Endodermal cell (in vitro differentiated cells): ENCODE results near the gene PLCB1. TPM values are rescaled to one million over a fixed set of nuclear protein-coding genes. Genes with fewer than 3 reads are reported as not detected.
A peak's percentile ranks its signal among the peaks of the same experiment; 100 is the strongest.
"Not testable (repeated sequence)": the region's sequence is repeated elsewhere in the genome, so short reads cannot be mapped to it uniquely, and the experiment has no call there.

Source experiments
- DNase-seq: peaks from one replicate; pipeline ENCODE4 v3.0.0-alpha.2; 2017
- H3K27ac ChIP-seq: 2 replicates; pipeline ENCODE4 v1.5.1; 2013; ENCODE audit warnings: mild to moderate bottlenecking, low read depth, low read length, moderate library complexity
- H3K27me3 ChIP-seq: 2 replicates; pipeline ENCODE4 v1.6.1; 2013; ENCODE audit warnings: mild to moderate bottlenecking, low read length, moderate library complexity; ENCODE audit not compliant: insufficient read depth, control insufficient read depth, poor library complexity, severe bottlenecking
- H3K36me3 ChIP-seq: 2 replicates; pipeline ENCODE4 v1.7.0; 2013; ENCODE audit warnings: mild to moderate bottlenecking, low read length, moderate library complexity; ENCODE audit not compliant: control insufficient read depth, insufficient read depth
- H3K4me1 ChIP-seq: one replicate; pipeline ENCODE4 v1.7.0; 2013; ENCODE audit warnings: low read length; ENCODE audit not compliant: control insufficient read depth, insufficient read depth
- H3K4me3 ChIP-seq: 2 replicates; pipeline ENCODE4 v1.5.1; 2013; ENCODE audit warnings: mild to moderate bottlenecking, low read length, moderate library complexity
- H3K9ac ChIP-seq: 2 replicates; pipeline ENCODE4 v1.6.1; 2013; ENCODE audit warnings: mild to moderate bottlenecking, low read length, moderate library complexity; ENCODE audit not compliant: poor library complexity, severe bottlenecking; ENCODE audit errors: extremely low read depth
- H3K9me3 ChIP-seq: 2 replicates; pipeline ENCODE4 v1.6.1; 2013; ENCODE audit warnings: mild to moderate bottlenecking, low read length, moderate library complexity; ENCODE audit not compliant: control insufficient read depth
- H3K27ac Mint-ChIP-seq: 2 replicates; pipeline ENCODE4 v1.8.0; 2020; ENCODE audit warnings: mixed read lengths
- H3K27me3 Mint-ChIP-seq: 2 replicates; pipeline ENCODE4 v1.8.0; 2021; ENCODE audit warnings: mild to moderate bottlenecking, mixed read lengths; ENCODE audit not compliant: insufficient read depth
- H3K36me3 Mint-ChIP-seq: 2 replicates; pipeline ENCODE4 v1.8.0; 2020; ENCODE audit warnings: low read depth, mixed read lengths
- H3K4me1 Mint-ChIP-seq: 2 replicates; pipeline ENCODE4 v1.8.0; 2020; ENCODE audit warnings: mixed read lengths
- H3K4me3 Mint-ChIP-seq: 2 replicates; pipeline ENCODE4 v1.8.0; 2020; ENCODE audit warnings: mild to moderate bottlenecking, moderate library complexity, mixed read lengths
- H3K9me3 Mint-ChIP-seq: 2 replicates; pipeline ENCODE4 v1.8.0; 2020; ENCODE audit warnings: mild to moderate bottlenecking, mixed read lengths
- CTCF ChIP-seq: fragments of 200-600 bp; sonication (generic); conservative IDR thresholded peaks from 2 replicates; pipeline ENCODE4 v1.5.0; 2021; ENCODE audit warnings: antibody characterized with exemption, mild to moderate bottlenecking
- WGBS, 2 experiments: methylation state at CpG; one replicate each; pipeline versions ENCODE4 v1.1.5 to v1.1.7; 2013; ENCODE audit warnings: missing lambda C conversion rate in 2 of 2, mixed read lengths in 1 of 2; ENCODE audit not compliant: insufficient coverage in 1 of 2, insufficient read length in 1 of 2; 5-methylcytosine and 5-hydroxymethylcytosine counted together
- total RNA-seq, 2 donors: library from RNA; stranded (reverse); fragmentation: NEBNext Ultra II Directional in 1 of 2; extraction: Animal tissue kit (Norgen Biotek cat#: 25700) in 1 of 2; gene quantifications; 2 replicates in 1 of 2; 3 replicates in 1 of 2; pipeline ENCODE4 v1.2.1, GENCODE V29; 2021

The PLCB1 gene
- total RNA-seq, 2 donors from 2014 or later: 15.3 to 16.5 TPM

DNA sequence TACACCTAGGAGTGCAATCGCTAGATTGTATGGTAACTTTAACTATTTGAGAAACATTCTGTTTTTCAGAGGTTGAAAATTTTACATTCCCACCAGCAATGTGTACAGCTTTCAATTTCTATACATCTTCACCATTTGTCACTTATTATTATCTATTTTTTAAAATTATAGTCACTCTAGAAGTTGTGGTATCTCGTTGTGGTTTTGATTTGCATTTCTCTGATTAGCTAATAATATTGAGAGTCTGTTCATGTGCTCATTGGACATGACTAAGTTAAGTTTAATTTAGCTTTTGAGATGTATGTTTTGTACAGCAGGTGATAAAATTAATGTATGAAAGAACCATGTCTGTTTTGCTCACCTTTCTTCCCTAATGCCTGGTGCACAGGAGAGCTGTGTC is 34.8 kb upstream of the PLCB1 start:
- Histone ChIP-seq H3K9ac (no peak overlapping the region), H3K36me3 (no peaks in the 10 kb centered on the region), H3K27me3 (no peaks in the 10 kb centered on the region), H3K4me3 (no peak overlapping the region), H3K27ac (no peak overlapping the region), H3K4me1 (no peaks in the 10 kb centered on the region), H3K9me3 (no peaks in the 10 kb centered on the region)
- 85% methylated on average over 2 of the region's 2 CpGs; no CpG with 5 or more reads in 1 of the 2 experiments for WGBS, 2 experiments
- no peaks in the 10 kb centered on the region for H3K36me3 Mint-ChIP-seq
- H3K27me3 Mint-ChIP-seq: peaks cover 8% of the 10 kb centered on the region
- H3K4me3 Mint-ChIP-seq: no peak overlapping the region
- TF ChIP-seq CTCF: no peak
- H3K27ac Mint-ChIP-seq: no peak overlapping the region
- H3K4me1 Mint-ChIP-seq: peaks cover 12% of the 10 kb centered on the region
- no peak for DNase-seq
- H3K9me3 Mint-ChIP-seq: no peaks in the 10 kb centered on the region

DNA sequence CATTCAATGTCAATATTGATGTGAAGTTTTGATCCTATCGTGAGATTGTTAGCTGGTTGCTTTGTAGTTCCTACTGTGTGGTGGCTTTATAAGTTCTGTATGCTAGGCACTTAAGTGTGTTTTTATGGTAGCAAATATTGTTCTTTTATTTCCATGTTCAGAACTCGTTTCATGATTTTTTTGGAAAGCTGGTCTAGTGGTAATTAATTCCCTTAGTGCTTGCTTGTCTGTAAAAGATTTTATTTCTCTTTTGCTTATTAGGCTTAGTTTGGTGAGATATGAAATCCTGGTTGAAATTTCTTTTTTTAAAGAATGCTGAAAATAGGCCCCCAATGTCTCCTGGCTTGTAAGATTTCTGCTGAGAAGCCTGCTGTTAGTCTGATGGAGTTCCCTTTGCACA is 27.8 kb upstream of the PLCB1 start:
- H3K27ac Mint-ChIP-seq: no peak overlapping the region
- peaks cover 8% of the 10 kb centered on the region for H3K36me3 Mint-ChIP-seq
- no peak overlapping the region for H3K4me3 Mint-ChIP-seq
- Histone ChIP-seq H3K27ac (no peak overlapping the region), H3K27me3 (no peaks in the 10 kb centered on the region), H3K36me3 (no peaks in the 10 kb centered on the region), H3K9ac (no peak overlapping the region), H3K4me1 (no peaks in the 10 kb centered on the region), H3K9me3 (peaks cover 28% of the 10 kb centered on the region), H3K4me3 (no peak overlapping the region)
- peaks cover 11% of the 10 kb centered on the region for H3K27me3 Mint-ChIP-seq
- TF ChIP-seq CTCF: no peak
- 83 to 88% methylated on average over 2 of the region's 2 CpGs for WGBS, 2 experiments
- H3K4me1 Mint-ChIP-seq: no peaks in the 10 kb centered on the region
- H3K9me3 Mint-ChIP-seq: peaks cover 36% of the 10 kb centered on the region
- DNase-seq: no peak

GRCh38 chr20:8114612-8115011 is 17.5 kb upstream of the PLCB1 start:
- H3K4me1 Mint-ChIP-seq, H3K4me3 ChIP-seq, H3K9me3 ChIP-seq, H3K27me3 ChIP-seq, H3K27me3 Mint-ChIP-seq, H3K27ac ChIP-seq, H3K4me1 ChIP-seq, H3K36me3 Mint-ChIP-seq, DNase-seq, H3K36me3 ChIP-seq, H3K9ac ChIP-seq: not testable (repeated sequence)
- 91 to 93% methylated on average over 10 to 21 of the region's 21 CpGs for WGBS, 2 experiments
- H3K9me3 Mint-ChIP-seq: peaks cover 11% of the 10 kb centered on the region
- H3K27ac Mint-ChIP-seq: peak overlapping the region; percentile 90
- peak overlapping the region; percentile 62 for H3K4me3 Mint-ChIP-seq

- Histone ChIP-seq H3K36me3 (no peaks in the 10 kb centered on the region), H3K9ac (no peak overlapping the region), H3K9me3 (no peaks in the 10 kb centered on the region), H3K27ac (no peak overlapping the region), H3K27me3 (no peaks in the 10 kb centered on the region), H3K4me3 (no peak overlapping the region), H3K4me1 (peaks cover 5% of the 10 kb centered on the region)
- no peak overlapping the region for H3K27ac Mint-ChIP-seq
- no peak for DNase-seq
- peaks cover 6% of the 10 kb centered on the region for H3K4me1 Mint-ChIP-seq
- H3K4me3 Mint-ChIP-seq: no peak overlapping the region
- no peaks in the 10 kb centered on the region for H3K36me3 Mint-ChIP-seq
- H3K9me3 Mint-ChIP-seq: peaks cover 11% of the 10 kb centered on the region
- no peaks in the 10 kb centered on the region for H3K27me3 Mint-ChIP-seq
- TF ChIP-seq CTCF: no peak
Observed at GRCh38 chr20:8115436-8115835, 16.6 kb upstream of the PLCB1 start.
